SIG-M5 treated with dmso at 0.1 percent for 504 hours (cell line): Measurements from ENCODE around the gene R3HDM4.

Experiments used
- DNase-seq: peaks from one replicate; lab custom pipeline; 2025; ENCODE audit not compliant: unreplicated experiment; lab: John Stamatoyannopoulos, UW

The R3HDM4 gene

DNA sequence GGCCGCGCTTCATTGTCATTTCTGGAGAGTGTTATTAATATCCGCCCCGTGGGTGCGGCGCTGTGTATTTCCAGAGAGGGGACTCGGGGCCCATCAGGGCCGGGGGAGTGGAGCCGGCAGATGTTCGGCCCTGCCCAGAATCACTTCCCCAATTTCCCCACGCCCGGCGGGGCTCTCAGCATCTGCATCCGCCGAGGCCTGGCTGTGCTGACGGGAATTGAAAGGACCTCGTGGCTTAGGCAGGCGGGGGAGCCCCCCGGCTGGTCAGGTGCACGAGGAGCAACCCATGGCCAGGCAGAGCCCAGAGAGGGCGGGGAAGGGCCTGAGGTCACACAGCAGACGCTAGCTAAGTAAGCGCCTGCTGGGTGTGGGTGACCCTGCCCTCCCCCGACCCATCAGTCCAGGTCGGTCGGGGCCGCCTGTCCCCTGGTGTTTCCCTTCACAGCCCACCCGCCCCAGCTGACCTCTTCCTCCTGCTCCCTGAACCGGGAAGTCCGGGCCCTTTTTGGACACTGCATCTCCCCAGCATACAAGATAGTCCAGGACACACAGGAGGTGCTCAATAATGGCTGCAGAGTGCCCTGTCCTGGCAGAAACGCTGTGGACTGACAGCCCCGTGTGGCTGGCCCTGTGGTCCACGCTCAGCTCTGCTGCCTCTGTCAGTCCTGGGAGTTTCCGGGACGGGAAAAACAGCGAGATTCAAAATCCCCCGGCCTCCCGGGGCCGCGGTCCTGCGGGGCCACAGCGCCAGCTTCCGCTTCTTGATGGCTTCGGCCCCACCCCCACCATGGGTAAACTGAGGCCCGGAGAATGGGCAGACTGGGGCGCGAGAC, 34.9 kb upstream of the R3HDM4 start:
- peak; percentile 88 for DNase-seq

DNA sequence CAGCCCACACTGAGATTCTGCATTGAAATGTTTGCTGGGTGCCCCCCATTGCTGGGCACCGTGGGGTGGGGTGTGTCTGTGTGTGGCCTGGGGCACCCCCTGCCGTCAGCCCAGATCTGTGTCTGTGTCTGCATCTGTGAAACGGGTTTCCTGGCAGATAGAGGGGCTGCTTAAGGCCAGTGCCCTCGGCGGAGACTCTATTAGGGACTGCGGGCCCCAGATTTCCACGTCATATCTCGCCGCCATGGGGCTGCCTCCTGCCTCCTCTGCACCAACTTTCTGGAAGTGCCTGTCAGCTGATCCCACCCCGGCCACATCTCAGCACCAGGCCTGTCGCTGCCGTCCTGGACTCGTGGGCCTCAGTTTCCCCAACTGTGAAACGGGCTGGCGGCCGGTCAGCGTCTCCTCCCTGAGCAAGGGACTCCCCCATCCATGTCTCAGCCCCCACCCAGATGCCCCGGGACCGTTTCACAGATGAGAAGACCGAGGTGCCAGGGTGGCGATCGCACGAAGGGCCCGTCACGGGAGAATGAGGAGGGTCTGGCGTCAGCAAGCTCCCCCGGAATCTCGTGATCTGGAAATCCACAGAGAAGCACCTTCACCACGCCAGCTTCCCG, 34.2 kb upstream of the R3HDM4 start:
- DNase-seq = no peak

DNA sequence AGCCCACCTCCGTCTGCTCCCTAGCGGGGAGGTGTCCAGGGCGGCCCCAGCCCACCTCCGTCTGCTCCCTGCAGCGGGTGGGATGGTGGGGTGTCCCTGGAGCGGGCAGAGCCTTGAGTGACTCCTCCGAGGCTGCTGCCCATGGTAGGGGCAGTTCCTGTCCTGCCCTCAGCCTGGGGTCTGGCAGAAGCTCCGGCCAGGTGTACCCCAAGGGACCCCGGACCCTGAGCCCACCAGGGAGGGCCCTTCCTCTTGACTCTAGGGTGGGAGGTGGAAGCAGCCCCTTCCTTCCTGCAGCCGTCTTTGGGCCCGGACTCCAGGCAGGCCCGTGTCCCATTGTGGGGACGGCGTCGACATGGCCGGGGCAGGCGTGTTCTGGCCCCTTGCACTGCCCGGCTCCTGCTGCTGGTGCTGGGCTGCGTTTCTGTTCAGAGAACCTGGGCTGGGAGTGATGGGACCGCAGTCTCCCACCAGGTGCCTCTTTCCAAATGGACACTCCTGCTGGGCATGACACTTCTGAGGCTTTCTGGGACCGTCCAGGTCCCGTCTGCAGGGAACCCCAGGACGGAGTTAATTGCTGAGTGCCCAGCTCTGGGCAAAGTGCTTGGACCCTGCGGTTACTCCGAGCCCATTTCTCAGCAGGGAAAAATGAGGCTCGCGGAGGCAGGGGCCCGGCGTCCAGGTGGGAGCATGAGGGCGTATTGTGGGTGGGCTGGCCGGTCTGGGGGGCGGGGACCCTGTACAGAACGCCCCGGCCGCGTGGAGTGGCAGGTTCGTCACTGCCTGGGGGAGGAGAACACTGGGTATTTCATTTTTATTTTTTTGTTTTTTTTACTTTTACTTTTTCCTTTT, 32.6 kb upstream of the R3HDM4 start:
- no peak for DNase-seq

DNA sequence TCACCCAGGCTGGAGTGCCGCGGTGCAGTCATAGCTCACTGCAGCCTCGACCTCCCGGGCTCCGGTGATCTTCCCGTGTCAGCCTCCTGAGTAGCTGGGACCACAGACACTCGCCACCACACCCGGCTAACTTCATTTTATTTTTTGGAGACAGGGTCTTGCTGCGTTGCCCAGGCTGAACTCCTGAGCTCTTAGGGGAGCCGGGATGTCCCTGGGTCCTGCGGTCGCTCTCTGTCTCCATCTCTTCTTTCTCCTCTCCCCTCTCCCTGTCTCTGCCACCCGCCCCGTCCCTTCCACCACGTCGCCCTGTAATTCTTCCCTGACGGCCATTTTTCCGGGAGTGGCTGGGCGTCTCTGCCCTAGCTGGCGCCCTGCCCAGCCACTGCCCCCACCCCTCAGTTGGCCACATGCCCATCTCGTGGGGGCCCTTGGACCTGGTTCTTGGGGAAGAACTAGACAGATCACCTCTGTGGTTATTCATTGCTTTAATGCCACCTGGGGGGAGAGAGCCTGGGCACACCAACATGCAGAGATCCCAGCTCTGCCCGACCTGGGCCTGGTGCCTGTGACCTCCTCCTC, 31.7 kb upstream of the R3HDM4 start:
- no peak for DNase-seq

DNA sequence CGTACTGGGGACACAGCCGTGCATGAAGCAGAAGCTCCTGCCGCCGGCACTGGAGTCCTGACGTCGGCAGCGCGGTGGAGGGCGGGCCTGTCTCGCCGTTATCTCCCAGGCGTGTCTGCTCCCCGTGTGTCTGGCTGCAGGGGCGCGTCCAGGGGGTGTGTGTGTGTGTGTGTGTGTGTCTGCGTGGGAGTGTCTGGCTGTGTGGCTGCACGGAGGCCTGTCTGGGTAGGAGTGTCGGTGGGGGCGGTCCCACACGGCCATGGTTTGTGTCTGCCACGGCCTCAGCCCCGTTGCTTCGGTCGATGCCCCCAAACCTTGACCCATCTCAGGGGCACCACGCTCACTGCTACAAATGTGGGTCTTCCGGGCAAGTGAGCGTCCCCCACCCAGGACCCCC, 31.1 kb upstream of the R3HDM4 start:
- DNase-seq = no peak

DNA sequence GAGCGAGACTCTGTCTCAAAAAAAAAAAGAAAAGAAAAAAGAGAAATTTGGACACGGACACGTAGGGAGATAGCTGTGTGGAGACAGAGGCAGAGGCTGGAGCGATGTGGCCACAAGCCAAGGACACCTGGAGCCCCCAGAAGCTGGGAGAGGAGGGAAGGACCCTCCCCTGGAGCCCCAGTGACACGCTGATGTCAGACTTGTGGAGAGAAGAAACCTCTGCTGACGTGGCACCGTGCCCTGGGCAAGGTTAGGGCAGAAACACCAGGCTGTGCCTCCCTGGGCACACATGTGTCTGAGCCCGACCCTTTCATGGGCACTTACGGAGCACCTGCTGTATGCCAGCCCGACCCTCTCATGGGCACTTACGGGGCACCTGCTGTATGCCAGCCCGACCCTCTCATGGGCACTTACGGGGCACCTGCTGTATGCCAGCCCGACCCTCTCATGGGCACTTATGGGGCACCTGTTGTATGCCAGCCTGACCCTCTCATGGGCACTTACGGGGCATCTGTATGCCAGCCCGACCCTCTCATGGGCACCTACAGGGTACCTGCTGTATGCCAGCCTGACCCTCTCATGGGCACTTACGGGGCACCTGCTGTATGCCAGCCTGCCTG, 30.6 kb upstream of the R3HDM4 start:
- DNase-seq = no peak

DNA sequence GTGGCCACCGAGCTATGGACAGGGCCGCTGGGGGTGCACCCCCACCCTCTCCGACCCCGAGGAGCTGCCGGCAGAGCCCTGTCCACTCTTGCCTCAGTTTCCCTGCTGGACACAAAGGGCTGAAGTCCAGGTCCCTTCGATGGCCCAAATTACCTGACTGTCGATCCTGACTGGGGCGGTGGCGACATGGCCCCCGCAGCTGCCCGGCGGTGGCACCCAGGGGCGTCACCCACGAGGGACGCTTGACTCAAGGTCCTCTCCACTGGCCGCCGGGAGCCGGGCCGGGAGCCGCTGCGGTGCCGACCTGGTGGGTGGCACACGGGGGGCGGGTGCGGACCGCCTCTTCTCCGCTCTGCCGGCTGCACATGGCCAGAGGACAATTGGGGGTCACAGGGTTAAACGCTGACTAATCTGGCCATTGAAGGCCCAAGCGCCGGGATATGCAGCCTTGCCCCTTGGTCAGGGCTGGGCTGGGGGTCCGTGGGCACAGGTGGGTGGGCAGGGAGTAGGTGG, 29.2 kb upstream of the R3HDM4 start:
- DNase-seq = no peak

DNA sequence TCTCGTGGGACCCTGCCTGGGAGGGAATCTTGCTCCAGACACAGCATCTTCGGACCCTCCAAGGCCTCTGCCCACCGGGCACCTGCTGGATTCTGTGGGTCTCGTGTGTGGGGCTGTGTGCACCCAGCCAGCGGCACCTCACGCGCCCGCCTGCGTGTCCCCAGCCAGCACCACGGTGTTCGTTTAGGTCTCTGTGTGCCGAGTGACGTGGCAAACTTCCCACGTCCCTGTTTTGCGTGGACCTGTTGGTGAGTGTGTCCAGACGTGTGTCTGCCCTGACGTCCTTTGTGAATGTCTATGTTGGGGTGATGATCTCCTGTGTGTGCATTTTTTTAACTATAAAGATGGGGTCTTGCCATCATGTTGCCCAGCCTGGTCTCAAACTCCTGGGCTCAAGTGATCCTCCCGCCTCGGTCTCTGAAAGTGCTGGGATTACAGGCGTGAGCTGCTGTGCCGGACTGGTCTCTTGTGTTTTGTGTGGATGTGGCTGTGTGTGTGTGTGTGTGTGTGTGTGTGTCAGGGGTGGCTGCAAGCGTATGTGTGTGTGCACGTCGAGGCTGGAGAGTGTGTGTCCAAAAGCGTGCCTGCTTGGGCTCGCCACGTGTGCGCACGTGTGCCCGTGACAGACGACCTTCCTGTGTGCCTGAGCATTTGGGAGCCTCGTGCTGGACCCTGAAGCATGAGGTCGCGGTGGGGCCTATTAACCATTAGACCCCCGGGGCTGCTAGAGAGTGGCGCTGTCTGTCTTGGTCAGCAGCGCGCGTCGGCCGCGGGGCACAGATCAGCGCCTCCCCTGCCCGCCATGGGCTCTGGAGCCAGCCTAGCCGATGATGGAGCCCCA, 28.5 kb upstream of the R3HDM4 start:
- DNase-seq = no peak

DNA sequence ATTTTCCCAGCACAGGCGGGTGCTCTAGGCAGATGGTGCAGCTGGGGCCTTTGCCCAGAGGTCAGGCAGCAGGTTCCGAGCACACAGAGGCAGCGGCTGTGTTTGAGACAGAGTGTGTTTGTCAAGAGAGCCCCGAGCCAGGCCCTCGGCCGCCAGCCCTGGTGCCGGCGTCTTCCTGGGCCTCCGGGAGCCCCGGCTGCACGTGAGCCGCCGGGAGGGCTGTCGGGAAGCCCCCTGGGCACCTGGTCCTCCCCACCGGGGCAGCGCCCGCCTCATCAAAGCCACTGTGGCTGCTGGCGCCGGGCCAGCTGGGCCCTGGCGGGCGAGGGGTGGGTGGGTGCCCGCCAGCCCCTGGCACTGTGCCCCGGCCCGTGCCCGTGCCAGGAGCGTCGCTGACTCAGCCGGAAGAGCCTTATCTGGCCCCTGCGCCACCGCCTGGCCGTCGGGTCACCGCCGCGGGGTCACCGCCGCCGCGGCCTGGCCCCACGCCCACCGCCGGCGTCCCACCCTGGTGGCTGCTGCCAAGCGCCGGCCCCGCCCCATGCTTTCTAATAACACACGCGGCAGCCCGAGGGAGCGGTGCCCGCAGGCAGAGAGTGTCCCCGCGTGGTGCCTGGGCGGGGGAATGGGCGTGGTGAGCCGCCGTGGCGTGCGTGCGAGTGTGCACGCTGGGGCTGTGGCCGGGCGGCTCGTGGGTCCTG, 27.7 kb upstream of the R3HDM4 start:
- DNase-seq = no peak

DNA sequence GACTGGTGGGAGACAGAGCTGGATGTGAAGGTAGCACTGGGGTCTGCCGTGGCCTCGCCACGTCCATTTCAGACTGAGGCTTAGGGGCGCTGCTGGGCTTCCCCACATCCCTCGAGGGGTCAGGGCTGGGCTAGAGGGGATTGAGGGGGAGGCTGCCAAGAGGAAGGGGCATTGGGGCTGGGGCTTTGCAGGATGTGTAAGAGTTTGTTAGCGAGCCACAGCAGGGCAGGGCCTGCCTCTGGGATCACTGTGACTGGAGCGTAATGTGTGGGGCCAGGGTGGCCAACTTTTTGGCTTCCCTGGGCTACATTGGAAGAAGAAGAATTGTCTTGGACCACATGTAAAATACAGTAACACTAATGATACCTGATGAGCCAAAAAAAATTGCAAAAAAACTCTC, 26.9 kb upstream of the R3HDM4 start:
- no peak for DNase-seq

DNA sequence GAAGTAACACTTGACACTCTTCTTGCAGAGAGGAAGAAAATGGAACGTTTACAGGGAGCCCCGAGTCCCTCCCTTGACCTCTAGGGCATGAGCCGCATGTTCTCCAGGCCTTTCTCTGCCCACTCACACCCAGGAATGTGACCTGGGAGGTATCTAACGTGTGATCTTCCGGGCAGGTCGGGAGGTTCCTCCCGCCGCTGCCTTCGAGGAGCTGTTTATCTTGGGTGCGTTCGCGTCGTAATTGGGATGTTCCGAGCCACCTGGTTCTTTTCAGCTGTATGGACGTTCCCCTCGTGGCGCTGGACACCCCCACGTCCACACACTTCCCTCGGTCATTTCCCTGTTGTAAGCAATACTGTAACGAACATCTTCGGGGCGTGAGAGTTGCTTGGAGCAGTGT, 26.4 kb upstream of the R3HDM4 start:
- DNase-seq = no peak

DNA sequence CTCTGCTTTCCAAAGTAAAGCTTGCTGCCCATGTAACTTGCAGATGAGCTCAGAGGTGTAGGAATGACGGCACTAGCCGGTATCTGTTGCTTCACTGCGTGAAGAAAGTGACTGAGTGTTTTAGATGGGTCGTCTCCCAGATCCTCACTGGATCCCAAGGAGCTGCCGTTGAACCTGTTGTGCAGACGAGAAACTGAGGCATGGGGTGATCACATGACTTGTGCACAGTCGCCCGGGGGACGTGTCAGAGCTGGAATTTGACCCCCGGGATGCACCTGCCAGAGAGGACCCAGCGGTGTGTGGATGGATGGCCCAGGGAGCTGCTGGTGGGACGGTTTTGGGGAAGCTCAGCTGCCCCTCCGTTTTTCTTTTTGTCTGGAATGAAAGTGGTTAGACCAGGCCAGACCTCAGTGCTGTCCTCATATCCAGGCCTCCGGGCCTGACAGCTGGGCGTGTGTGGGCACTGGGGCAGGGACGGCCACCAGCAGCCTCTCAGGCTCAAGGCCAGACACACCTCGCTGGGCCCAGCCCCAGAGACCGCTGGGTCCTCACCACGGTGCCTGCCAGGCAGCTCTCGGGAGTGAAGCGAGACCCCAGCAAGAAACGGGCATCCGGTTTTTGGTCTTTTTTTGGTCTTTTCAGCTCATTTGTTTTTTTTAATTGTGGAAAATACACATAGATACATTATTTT, 25.4 kb upstream of the R3HDM4 start:
- no peak for DNase-seq

DNA sequence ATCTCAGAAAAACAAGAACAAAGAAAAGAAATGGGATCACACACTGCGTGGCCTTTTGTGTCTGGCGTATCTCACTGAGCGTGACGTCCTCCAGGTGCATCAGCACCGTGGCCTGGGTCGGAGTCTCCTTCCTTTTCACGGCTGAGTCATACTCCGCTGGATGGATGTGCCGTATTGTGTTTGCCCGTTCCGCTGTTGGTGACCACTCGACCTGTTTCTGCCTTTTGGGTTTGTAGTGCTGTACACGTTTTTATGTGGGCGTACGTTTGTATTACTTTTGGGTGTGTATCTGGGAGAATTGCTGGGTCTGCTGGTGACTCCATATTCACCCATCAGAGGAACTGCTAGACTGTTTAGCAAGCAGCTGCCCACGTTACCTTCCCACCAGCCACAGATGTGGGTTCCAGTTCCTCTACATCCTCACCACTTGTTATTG, 24.3 kb upstream of the R3HDM4 start:
- DNase-seq = peak; percentile 17

DNA sequence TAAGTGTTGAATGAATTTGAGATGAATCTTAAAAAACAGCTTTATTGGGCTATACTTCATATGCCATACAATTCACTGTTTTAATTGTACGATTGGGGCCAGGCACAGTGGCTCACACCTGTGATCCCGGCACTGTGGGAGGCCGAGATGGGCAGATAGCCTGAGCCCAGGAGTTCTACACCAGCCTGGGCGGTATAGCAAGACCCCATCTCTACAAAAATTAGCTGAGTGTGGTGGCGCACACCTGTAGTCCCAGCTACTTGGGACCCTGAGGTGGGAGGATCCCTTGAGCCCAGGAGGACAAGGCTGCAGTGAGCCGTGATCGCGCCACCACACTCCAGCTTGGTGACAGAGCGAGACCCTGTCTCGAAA, 23.1 kb upstream of the R3HDM4 start:
- no peak for DNase-seq

DNA sequence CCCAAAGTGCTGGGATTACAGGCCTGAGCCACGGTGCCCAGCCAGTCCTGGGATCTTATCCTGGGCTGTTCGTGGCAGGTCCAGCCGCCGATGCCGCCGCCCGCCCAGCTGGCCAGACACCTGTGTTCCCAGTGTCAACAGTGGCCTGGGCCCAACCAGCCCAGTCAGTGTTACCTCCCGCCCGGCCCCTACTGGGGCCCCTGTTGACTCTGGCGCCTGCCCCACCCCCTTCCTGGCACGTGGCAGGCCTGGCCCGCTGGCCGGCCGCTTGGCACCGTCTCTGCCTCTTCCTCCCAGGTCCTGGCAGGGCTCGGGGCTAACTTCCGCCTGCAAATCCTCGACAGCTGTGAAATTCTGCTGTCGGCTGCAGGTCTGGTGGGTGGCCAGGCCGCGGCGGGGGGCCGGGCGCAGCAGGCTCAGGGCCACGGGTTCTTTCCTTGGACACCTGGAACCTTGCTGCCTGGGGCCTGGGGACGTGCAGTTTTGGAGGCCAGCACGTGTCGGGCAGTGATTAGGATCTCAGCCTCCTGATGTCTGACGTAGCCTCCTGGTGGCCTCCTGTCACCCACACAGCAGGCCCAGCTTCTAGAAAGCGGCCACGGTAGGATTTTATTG, 22.0 kb upstream of the R3HDM4 start:
- no peak for DNase-seq

DNA sequence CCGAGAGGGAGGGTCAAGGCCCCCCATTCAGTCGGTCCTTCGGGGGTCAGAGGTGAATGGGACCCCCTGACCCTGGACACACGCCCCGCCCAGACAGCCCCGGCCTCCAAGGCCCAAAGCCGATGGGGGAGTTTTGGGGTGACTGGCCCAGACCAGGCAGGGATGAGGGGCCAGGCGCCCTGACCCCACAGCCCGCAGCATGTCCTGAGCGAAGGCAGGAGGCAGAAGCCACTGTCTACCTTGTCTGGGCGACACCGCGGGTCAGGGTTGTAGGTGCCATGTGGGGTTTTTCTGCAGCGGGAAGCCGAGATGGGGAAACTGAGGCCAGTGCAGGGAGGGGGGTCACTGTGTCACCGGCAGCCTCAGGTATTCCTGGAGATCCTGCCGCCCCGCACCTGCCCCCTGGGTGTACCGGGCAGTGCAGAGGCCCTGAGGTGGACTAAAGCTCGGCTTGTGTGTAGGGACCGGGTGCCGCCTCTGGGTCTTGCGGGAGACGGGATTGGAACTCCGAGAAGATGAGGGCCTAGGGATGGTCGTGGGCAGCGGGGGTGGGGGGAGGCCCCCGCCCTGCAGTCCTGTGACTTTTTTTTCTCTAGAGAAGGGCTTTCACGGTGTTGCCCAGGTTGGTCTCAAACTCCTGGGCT, 21.3 kb upstream of the R3HDM4 start:
- no peak for DNase-seq

DNA sequence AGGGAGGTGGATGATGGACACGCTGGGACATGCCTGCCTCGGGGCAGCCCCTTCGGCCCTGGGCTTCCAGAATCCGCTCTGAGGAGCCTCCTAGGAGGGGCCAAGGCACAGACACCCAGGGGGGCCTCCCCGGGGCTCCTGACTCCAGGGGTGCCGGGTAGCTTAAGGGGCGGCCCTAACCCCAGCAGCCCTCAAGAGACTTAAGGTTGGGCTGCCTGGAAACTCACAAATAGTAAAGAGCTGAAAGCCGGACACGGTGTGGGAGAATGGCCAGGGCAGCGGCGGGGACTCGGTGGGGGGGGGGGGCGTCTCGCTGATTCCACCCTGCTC, 20.5 kb upstream of the R3HDM4 start:
- no peak for DNase-seq
